ENCODE results near the gene NIPAL3.

GRCh38 chr1:24410750-24411149 lies 4.9 kb upstream of the NIPAL3 start:
- no peak for TF ChIP-seq CTCF (IDR thresholded peaks at IDR 0.05)
- TF ChIP-seq EP300 (IDR thresholded peaks at IDR 0.05), result no peak
- no peak for TF ChIP-seq POLR2A (IDR thresholded peaks at IDR 0.05)
